OCI-LY1 (cell line): ENCODE results near the gene EMP3.

Source experiments
- EZH2 ChIP-seq: fragments of 200-600 bp; sonication (generic), shearing (Covaris generic); IDR thresholded peaks from 2 replicates; pipeline ENCODE4 v1.8.0; 2017; ENCODE audit warnings: borderline replicate concordance, mixed run types, mild to moderate bottlenecking, antibody characterized with exemption, low read length, moderate library complexity, mixed read lengths
- TF ChIP-seq, protein P1 (sequence below): fragments of 200-600 bp; sonication (generic), shearing (Covaris generic); IDR thresholded peaks from 2 replicates; pipeline ENCODE4 v1.5.1; 2017; ENCODE audit warnings: mild to moderate bottlenecking, antibody characterized with exemption, low read length, moderate library complexity, mixed read lengths

DNA sequence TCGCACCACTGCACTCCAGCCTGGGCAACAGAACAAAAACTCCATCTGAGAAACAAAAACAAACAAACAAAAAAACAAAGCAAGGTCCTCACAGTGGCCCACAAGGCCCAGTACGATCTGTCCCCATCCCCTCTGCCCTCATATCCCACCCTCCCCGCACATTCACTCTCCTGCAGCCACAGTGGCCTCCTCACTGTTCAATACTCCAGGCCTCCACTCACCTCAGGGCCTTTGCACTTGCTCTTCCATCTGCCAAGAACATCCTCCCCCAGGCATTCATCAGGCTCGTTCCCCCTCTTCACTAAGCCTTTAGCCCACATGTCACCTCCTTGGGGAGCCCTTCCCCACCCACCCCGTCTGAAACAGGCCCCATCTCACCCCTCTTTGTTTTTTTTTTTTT lies 33.8 kb downstream of the EMP3 start:
- TF ChIP-seq, protein P1, sequence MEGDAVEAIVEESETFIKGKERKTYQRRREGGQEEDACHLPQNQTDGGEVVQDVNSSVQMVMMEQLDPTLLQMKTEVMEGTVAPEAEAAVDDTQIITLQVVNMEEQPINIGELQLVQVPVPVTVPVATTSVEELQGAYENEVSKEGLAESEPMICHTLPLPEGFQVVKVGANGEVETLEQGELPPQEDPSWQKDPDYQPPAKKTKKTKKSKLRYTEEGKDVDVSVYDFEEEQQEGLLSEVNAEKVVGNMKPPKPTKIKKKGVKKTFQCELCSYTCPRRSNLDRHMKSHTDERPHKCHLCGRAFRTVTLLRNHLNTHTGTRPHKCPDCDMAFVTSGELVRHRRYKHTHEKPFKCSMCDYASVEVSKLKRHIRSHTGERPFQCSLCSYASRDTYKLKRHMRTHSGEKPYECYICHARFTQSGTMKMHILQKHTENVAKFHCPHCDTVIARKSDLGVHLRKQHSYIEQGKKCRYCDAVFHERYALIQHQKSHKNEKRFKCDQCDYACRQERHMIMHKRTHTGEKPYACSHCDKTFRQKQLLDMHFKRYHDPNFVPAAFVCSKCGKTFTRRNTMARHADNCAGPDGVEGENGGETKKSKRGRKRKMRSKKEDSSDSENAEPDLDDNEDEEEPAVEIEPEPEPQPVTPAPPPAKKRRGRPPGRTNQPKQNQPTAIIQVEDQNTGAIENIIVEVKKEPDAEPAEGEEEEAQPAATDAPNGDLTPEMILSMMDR = no peak
- no peak for TF ChIP-seq EZH2
